Endothelial cell of hepatic sinusoid (primary cell): ENCODE measurements around the gene PGRMC2.

Experiments used
- in situ Hi-C: cut with HindIII; loops from 2 replicates; pipeline ENCODE4 v1.10.0; 2017; ENCODE audit warnings: low sequenced_read_pairs

The PGRMC2 gene

DNA sequence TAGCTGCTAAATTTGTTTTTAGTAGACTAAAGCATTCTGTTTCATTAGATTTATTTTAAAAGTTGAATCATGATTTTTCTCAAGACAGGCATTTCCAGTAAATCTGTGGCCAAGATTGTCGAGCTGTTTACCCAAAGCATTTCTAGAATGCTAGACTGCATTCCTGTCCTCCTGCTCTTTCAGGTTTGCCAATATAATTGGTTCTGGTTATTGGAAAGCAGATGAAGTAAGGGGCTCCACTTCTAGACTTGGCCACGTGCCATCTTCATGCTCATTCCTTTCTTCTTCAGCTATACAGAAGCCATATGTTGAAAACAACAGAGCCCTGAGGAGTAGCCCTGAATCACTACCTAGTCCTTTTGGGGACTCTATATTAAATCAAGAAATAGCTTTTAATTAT lies 62.5 kb downstream of the PGRMC2 start:
- in situ Hi-C loops = no loop called here

DNA sequence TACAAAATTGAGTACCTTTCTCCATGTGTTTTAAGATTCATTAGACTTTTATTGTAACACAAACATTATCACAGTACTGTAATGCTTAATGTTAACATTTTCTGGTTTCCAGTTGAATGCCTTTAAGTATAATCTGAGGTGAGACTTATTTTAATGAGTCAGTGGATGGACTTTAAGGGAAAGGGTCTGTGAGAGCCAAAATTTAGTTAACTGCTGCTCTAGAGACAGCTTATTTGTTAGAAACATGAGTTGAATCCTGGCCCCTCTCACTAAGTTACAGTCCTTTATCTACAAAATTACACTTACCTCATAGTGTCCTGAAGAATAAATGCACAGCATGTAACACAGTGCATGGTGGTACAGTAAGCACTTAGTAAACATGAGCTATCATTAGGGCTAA lies 66.0 kb downstream of the PGRMC2 start:
- in situ Hi-C loops = no loop called here

- in situ Hi-C loops = no loop called here
Observed at GRCh38 chr4:128220286-128221235, 67.1 kb downstream of the PGRMC2 start.
